ENCODE data around the gene LRRC3. TPM values are rescaled to one million over a fixed set of nuclear protein-coding genes. Genes with fewer than 3 reads are reported as not detected.

Gene LRRC3
- 0.97 and 2.0 TPM in 2 replicates for total RNA-seq

GRCh38 chr21:44454747-44455523 lies at the start of gene LRRC3:
LRRC3 (plus strand) TSS chr21:44455510; CDS start chr21:44456645, 1,135 bp downstream.

Other genes with a start within 250 kb of the LRRC3 start
- 0.97 and 14.0 TPM in 2 replicates for gene ICOSLG, start 214.6 kb upstream of the LRRC3 start, total RNA-seq
- gene DNMT3L, start 193.6 kb upstream of the LRRC3 start, total RNA-seq, result not detected in 2 replicates
- gene AIRE, start 169.6 kb upstream of the LRRC3 start, total RNA-seq, result not detected in 2 replicates
- gene PFKL, start 155.5 kb upstream of the LRRC3 start, total RNA-seq, result 217 and 452 TPM in 2 replicates
- gene CFAP410, start 116.1 kb upstream of the LRRC3 start, total RNA-seq, result 4.0 and 5.5 TPM in 2 replicates
- gene TRPM2, start 101.9 kb upstream of the LRRC3 start, total RNA-seq, result 0.76 and 2.1 TPM in 2 replicates
- gene KRTAP10-1, start 84.7 kb downstream of the LRRC3 start, total RNA-seq, result not detected in 2 replicates
- not detected in 2 replicates for gene KRTAP10-2, start 96.0 kb downstream of the LRRC3 start, total RNA-seq
- not detected in 2 replicates for gene KRTAP10-3, start 103.3 kb downstream of the LRRC3 start, total RNA-seq
- gene KRTAP10-4, start 118.2 kb downstream of the LRRC3 start, total RNA-seq, result not detected in 2 replicates
- not detected in 2 replicates for gene KRTAP10-5, start 125.1 kb downstream of the LRRC3 start, total RNA-seq
- not detected in 2 replicates for gene KRTAP10-6, start 137.0 kb downstream of the LRRC3 start, total RNA-seq
- not detected in 2 replicates for gene KRTAP10-7, start 145.1 kb downstream of the LRRC3 start, total RNA-seq
- gene KRTAP10-8, start 156.6 kb downstream of the LRRC3 start, total RNA-seq, result not detected in 2 replicates
- not detected in 2 replicates for gene KRTAP10-9, start 171.6 kb downstream of the LRRC3 start, total RNA-seq
- not detected in 2 replicates for gene KRTAP10-10, start 181.8 kb downstream of the LRRC3 start, total RNA-seq
- not detected in 2 replicates for gene KRTAP10-11, start 190.9 kb downstream of the LRRC3 start, total RNA-seq
- not detected in 2 replicates for gene KRTAP12-4, start 199.1 kb downstream of the LRRC3 start, total RNA-seq
- not detected in 2 replicates for gene KRTAP12-3, start 202.4 kb downstream of the LRRC3 start, total RNA-seq
- not detected in 2 replicates for gene KRTAP12-2, start 211.4 kb downstream of the LRRC3 start, total RNA-seq
- gene KRTAP12-1, start 226.7 kb downstream of the LRRC3 start, total RNA-seq, result not detected in 2 replicates
- gene KRTAP10-12, start 241.7 kb downstream of the LRRC3 start, total RNA-seq, result not detected in 2 replicates